Stimulated activated naive CD4-positive, alpha-beta T cell (primary cell): Measurements from ENCODE around the gene ENTPD8.

ENCODE experiments used
- DNase-seq, 6 experiments: peaks; one replicate each; lab custom pipeline; 2025; lab: John Stamatoyannopoulos, UW

ENTPD8 gene

GRCh38 chr9:137447722-137448601 lies 6.8 kb upstream of the ENTPD8 start:
- DNase-seq = no peak

- DNase-seq = no peak
These were observed 5.8 kb upstream of the ENTPD8 start for GRCh38 chr9:137446851-137447471.

- DNase-seq = no peak
These were observed 4.8 kb upstream of the ENTPD8 start for GRCh38 chr9:137445930-137446431.

- DNase-seq = peak; percentile 56 to 80 (median 74)
These were observed 4.2 kb upstream of the ENTPD8 start for GRCh38 chr9:137445275-137445807.

- DNase-seq = no peak
These were observed 3.1 kb upstream of the ENTPD8 start for GRCh38 chr9:137444106-137444790.

GRCh38 chr9:137441935-137442321 lies 771 bp upstream of the ENTPD8 start:
- DNase-seq = no peak

GRCh38 chr9:137439158-137439714 lies 1.9 kb downstream of the ENTPD8 start:
- no peak for DNase-seq

- no peak for DNase-seq
These were observed 2.5 kb downstream of the ENTPD8 start for GRCh38 chr9:137438591-137439157.

GRCh38 chr9:137437691-137438590 lies 3.2 kb downstream of the ENTPD8 start:
- no peak for DNase-seq

GRCh38 chr9:137436761-137437600 lies 4.2 kb downstream of the ENTPD8 start:
- DNase-seq = no peak

- no peak for DNase-seq
These were observed 5.0 kb downstream of the ENTPD8 start for GRCh38 chr9:137435980-137436760.

- DNase-seq = no peak
These were observed 5.7 kb downstream of the ENTPD8 start for GRCh38 chr9:137435381-137435891.

- no peak for DNase-seq
These were observed 6.4 kb downstream of the ENTPD8 start for GRCh38 chr9:137434498-137435380.

- no peak for DNase-seq
These were observed 7.2 kb downstream of the ENTPD8 start for GRCh38 chr9:137433916-137434431.

- no peak for DNase-seq
These were observed 7.7 kb downstream of the ENTPD8 start for GRCh38 chr9:137433349-137433915.

GRCh38 chr9:137432687-137433348 lies 8.3 kb downstream of the ENTPD8 start:
- no peak for DNase-seq
